ENCODE measurements around the gene PLEKHM1.
"Not testable (repeated sequence)": the region's sequence is repeated elsewhere in the genome, so short reads cannot be mapped to it uniquely, and the experiment has no call there.

DNA sequence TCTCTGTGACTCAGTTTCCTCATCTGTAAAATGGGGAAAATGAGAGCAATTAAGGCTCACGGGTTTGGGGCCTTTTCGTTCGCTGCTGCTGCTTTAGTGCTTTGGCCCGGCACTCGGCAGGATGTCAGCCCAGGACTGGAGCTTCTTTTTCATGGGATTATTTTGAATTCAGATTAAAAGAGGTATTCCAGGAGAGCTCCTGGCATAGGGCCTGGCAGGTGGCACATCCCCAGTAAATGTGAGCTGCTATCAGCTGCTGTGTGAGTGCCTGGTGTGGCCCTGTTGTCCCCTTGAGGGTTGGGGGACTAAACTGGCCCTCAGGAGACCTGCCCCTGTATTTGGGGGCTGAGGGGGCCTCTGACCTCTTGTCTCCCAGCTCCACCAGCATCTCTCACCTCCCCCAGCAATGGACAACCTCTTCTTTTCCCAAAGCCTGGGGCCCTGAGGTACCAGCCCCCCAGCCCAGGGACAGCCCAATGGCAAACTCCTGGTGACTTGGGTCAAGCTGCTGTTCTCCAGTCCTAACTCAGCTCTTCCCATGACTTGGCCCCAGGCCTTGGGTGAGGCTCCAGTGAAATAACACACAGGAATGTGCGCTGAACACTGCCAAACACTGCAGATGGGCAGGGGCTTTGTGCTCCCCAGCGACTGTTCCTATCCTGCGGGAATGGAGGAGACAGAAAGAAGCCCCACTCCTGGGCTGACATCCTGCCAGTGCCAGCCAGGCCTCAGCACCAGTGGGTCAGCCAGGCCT, 43.5 kb downstream of the PLEKHM1 start:
- TF ChIP-seq, protein P1, sequence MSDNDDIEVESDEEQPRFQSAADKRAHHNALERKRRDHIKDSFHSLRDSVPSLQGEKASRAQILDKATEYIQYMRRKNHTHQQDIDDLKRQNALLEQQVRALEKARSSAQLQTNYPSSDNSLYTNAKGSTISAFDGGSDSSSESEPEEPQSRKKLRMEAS (IDR thresholded peaks at IDR 0.05) = not testable (repeated sequence)
- TF ChIP-seq, protein P2, sequence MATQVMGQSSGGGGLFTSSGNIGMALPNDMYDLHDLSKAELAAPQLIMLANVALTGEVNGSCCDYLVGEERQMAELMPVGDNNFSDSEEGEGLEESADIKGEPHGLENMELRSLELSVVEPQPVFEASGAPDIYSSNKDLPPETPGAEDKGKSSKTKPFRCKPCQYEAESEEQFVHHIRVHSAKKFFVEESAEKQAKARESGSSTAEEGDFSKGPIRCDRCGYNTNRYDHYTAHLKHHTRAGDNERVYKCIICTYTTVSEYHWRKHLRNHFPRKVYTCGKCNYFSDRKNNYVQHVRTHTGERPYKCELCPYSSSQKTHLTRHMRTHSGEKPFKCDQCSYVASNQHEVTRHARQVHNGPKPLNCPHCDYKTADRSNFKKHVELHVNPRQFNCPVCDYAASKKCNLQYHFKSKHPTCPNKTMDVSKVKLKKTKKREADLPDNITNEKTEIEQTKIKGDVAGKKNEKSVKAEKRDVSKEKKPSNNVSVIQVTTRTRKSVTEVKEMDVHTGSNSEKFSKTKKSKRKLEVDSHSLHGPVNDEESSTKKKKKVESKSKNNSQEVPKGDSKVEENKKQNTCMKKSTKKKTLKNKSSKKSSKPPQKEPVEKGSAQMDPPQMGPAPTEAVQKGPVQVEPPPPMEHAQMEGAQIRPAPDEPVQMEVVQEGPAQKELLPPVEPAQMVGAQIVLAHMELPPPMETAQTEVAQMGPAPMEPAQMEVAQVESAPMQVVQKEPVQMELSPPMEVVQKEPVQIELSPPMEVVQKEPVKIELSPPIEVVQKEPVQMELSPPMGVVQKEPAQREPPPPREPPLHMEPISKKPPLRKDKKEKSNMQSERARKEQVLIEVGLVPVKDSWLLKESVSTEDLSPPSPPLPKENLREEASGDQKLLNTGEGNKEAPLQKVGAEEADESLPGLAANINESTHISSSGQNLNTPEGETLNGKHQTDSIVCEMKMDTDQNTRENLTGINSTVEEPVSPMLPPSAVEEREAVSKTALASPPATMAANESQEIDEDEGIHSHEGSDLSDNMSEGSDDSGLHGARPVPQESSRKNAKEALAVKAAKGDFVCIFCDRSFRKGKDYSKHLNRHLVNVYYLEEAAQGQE (IDR thresholded peaks at IDR 0.05) = not testable (repeated sequence)
- TF ChIP-seq, protein P3, sequence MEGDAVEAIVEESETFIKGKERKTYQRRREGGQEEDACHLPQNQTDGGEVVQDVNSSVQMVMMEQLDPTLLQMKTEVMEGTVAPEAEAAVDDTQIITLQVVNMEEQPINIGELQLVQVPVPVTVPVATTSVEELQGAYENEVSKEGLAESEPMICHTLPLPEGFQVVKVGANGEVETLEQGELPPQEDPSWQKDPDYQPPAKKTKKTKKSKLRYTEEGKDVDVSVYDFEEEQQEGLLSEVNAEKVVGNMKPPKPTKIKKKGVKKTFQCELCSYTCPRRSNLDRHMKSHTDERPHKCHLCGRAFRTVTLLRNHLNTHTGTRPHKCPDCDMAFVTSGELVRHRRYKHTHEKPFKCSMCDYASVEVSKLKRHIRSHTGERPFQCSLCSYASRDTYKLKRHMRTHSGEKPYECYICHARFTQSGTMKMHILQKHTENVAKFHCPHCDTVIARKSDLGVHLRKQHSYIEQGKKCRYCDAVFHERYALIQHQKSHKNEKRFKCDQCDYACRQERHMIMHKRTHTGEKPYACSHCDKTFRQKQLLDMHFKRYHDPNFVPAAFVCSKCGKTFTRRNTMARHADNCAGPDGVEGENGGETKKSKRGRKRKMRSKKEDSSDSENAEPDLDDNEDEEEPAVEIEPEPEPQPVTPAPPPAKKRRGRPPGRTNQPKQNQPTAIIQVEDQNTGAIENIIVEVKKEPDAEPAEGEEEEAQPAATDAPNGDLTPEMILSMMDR (IDR thresholded peaks at IDR 0.05) = not testable (repeated sequence)
- TF ChIP-seq JUNB (IDR thresholded peaks at IDR 0.05); USF2 (IDR thresholded peaks at IDR 0.05); CEBPB (IDR thresholded peaks at IDR 0.05); ELK1 (IDR thresholded peaks at IDR 0.05; ENCODE audit: low read depth, low read length); HDAC2 (IDR thresholded peaks at IDR 0.05); POLR2A (IDR thresholded peaks at IDR 0.05; ENCODE audit: low read length); RFX5 (IDR thresholded peaks at IDR 0.05): not testable (repeated sequence)
